Smooth muscle cell (in vitro differentiated cells): ENCODE measurements around the gene MLYCD. TPM values are rescaled to one million over a fixed set of nuclear protein-coding genes. Genes with fewer than 3 reads are reported as not detected.

Experiments
- DNase-seq: peaks from one replicate; lab custom pipeline; 2025; ENCODE audit not compliant: unreplicated experiment; lab: John Stamatoyannopoulos, UW
- H2AFZ ChIP-seq: fragments of 200-600 bp; sonication (generic); 2 replicates; pipeline ENCODE4 v1.6.0; 2016; ENCODE audit warnings: antibody characterized with exemption, low read depth, mild to moderate bottlenecking
- H3F3A ChIP-seq: fragments of 200-600 bp; sonication (generic); 2 replicates; pipeline ENCODE4 v1.6.0; 2017; ENCODE audit warnings: antibody characterized with exemption, low read depth
- H3K27ac ChIP-seq: fragments of 200-600 bp; sonication (generic); 2 replicates; pipeline ENCODE4 v1.5.1; 2016; ENCODE audit warnings: low read depth, mild to moderate bottlenecking
- H3K27me3 ChIP-seq: fragments of 200-600 bp; sonication (generic); 2 replicates; pipeline ENCODE4 v1.6.1; 2016; ENCODE audit warnings: low read depth, mild to moderate bottlenecking
- H3K36me3 ChIP-seq: fragments of 200-600 bp; sonication (generic); 2 replicates; pipeline ENCODE4 v1.5.1; 2016; ENCODE audit warnings: low read depth
- H3K4me1 ChIP-seq: fragments of 200-600 bp; sonication (generic); 2 replicates; pipeline ENCODE4 v1.5.1; 2016; ENCODE audit warnings: low read depth
- H3K4me2 ChIP-seq: fragments of 200-600 bp; sonication (generic); 2 replicates; pipeline ENCODE4 v1.6.0; 2016; ENCODE audit warnings: mild to moderate bottlenecking
- H3K4me3 ChIP-seq: fragments of 200-600 bp; sonication (generic); 2 replicates; pipeline ENCODE4 v1.5.1; 2016; ENCODE audit warnings: mild to moderate bottlenecking
- H3K79me2 ChIP-seq: fragments of 200-600 bp; sonication (generic); 2 replicates; pipeline ENCODE4 v1.6.0; 2016; ENCODE audit warnings: low read depth, mild to moderate bottlenecking
- H3K9ac ChIP-seq: fragments of 200-600 bp; sonication (generic); 2 replicates; pipeline ENCODE4 v1.6.0; 2016; ENCODE audit warnings: low read depth
- H3K9me3 ChIP-seq: fragments of 200-600 bp; sonication (generic); replicated peaks from 2 replicates; pipeline ENCODE4 v1.5.1; 2016; ENCODE audit warnings: low read depth
- H4K20me1 ChIP-seq: fragments of 200-600 bp; sonication (generic); 2 replicates; pipeline ENCODE4 v1.6.0; 2016; ENCODE audit warnings: low read depth
- WGBS: methylation state at CpG from one replicate; pipeline ENCODE4 v1.1.7; 2016; ENCODE audit warnings: low lambda C conversion rate; 5-methylcytosine and 5-hydroxymethylcytosine counted together
- polyA plus RNA-seq: library from polyadenylated mRNA; unstranded; fragments of >200 nt; fragmentation: Nextera tagmentation; extraction: Ambion mirVana; gene quantifications from 2 replicates; pipeline ENCODE4 v1.2.1, GENCODE V29; 2016
- total RNA-seq: library from RNA; depleted of rRNA; stranded (reverse); fragments of >200 nt; gene quantifications from 2 replicates; pipeline ENCODE4 v1.2.3, GENCODE V29; 2014
- TF ChIP-seq, protein P1 (sequence below): fragments of 200-600 bp; sonication (generic); IDR thresholded peaks from 2 replicates; pipeline ENCODE4 v1.5.1; 2017; ENCODE audit warnings: borderline replicate concordance, mild to moderate bottlenecking, antibody characterized with exemption; ENCODE audit not compliant: insufficient read depth, poor library complexity, severe bottlenecking

The MLYCD gene
- total and polyA plus RNA-seq, 2 experiments from 2014 or later = 1.2 to 1.6 TPM

DNA sequence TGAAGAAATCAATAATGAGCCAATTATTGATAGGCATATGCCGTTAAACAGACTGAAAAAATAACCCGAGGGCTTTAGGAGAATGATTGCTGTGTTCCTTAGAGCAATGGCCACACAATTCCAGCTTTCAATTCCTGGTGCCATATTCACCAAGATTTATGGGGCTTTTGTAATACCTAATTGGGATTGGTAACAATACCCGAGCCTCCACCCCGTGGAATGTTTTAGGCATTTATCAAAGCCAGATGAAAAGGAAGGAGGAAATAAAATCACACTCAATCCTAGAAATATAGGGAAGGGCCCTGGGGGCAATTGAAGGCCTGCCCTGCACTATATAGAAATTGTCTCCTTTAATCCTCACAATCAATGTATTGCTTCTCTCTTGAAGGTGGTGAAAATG is 42.1 kb upstream of the MLYCD start:
- H3K79me2 ChIP-seq = no peaks in the 10 kb centered on the region
- 93% methylated on average over 4 of the region's 4 CpGs for WGBS
- H4K20me1 ChIP-seq = no peaks in the 10 kb centered on the region
- H2AFZ ChIP-seq = no peak overlapping the region
- no peak overlapping the region for H3K27ac ChIP-seq
- H3K27me3 ChIP-seq = no peaks in the 10 kb centered on the region
- H3K4me2 ChIP-seq = no peak overlapping the region
- H3K36me3 ChIP-seq = no peaks in the 10 kb centered on the region
- H3K9ac ChIP-seq = no peak overlapping the region
- no peaks in the 10 kb centered on the region for H3K9me3 ChIP-seq
- TF ChIP-seq, protein P1, sequence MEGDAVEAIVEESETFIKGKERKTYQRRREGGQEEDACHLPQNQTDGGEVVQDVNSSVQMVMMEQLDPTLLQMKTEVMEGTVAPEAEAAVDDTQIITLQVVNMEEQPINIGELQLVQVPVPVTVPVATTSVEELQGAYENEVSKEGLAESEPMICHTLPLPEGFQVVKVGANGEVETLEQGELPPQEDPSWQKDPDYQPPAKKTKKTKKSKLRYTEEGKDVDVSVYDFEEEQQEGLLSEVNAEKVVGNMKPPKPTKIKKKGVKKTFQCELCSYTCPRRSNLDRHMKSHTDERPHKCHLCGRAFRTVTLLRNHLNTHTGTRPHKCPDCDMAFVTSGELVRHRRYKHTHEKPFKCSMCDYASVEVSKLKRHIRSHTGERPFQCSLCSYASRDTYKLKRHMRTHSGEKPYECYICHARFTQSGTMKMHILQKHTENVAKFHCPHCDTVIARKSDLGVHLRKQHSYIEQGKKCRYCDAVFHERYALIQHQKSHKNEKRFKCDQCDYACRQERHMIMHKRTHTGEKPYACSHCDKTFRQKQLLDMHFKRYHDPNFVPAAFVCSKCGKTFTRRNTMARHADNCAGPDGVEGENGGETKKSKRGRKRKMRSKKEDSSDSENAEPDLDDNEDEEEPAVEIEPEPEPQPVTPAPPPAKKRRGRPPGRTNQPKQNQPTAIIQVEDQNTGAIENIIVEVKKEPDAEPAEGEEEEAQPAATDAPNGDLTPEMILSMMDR = no peak
- no peak overlapping the region for H3K4me3 ChIP-seq
- no peaks in the 10 kb centered on the region for H3F3A ChIP-seq
- DNase-seq = no peak
- no peaks in the 10 kb centered on the region for H3K4me1 ChIP-seq

DNA sequence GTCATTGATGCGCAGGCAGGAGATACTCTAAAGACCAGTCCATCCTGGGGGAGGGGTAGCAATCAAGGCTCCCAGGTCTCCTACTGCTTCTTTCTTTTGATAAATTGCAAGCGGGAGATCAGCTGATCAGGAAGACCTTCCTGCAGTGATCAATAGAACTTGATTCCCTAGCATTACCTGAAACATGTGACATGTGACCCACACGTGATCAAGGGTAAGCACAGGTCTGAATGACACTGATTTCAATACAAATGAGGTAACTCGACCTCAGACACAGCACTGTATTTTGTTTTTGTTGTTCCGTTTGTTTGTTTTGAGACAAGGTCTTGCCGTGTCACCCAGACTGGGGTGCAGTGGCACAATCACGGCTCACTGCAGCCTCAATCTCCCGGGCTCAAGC is 39.6 kb upstream of the MLYCD start:
- H3K27ac ChIP-seq = no peak overlapping the region

DNA sequence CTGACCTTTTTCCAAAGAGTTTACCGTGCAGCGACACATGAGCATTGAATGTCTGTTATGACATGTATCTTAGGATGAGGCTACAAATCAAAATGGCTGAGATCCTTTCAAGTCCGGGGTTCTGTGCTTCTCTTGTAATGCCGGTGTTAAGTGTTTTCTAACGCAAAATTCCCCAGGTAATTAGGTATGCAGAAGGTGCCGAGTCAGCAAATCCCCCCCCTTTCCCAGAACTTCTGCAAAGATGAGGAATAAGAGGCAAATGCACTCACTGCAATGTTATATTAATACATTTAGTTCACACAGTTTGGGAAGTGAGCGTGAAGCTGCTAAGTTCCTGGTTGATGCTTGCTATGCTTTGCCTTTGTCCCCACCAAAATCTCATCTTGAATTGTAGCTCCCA is 36.3 kb upstream of the MLYCD start:
- H3K79me2 ChIP-seq = no peaks in the 10 kb centered on the region
- H3F3A ChIP-seq = no peaks in the 10 kb centered on the region
- H2AFZ ChIP-seq = no peak overlapping the region
- no peaks in the 10 kb centered on the region for H3K36me3 ChIP-seq
- no peak overlapping the region for H3K27ac ChIP-seq
- no peaks in the 10 kb centered on the region for H3K27me3 ChIP-seq
- H3K9ac ChIP-seq = no peak overlapping the region
- no peaks in the 10 kb centered on the region for H3K9me3 ChIP-seq
- H3K4me3 ChIP-seq = no peak overlapping the region
- WGBS = 84% methylated on average over 7 of the region's 7 CpGs
- H4K20me1 ChIP-seq = no peaks in the 10 kb centered on the region
- TF ChIP-seq, protein P1 = no peak
- DNase-seq = no peak
- H3K4me2 ChIP-seq = no peak overlapping the region
- no peaks in the 10 kb centered on the region for H3K4me1 ChIP-seq

More for the DNA sequence above, 39.6 kb upstream of the MLYCD start:
- DNase-seq = no peak
- H3K36me3 ChIP-seq = no peaks in the 10 kb centered on the region
- TF ChIP-seq, protein P1 = no peak
- H3K27me3 ChIP-seq = no peaks in the 10 kb centered on the region
- WGBS = 90% methylated on average over 8 of the region's 8 CpGs
- H3K4me3 ChIP-seq = no peak overlapping the region
- H3K9ac ChIP-seq = no peak overlapping the region
- H3F3A ChIP-seq = no peaks in the 10 kb centered on the region
- H4K20me1 ChIP-seq = no peaks in the 10 kb centered on the region
- no peak overlapping the region for H3K4me2 ChIP-seq
- no peaks in the 10 kb centered on the region for H3K9me3 ChIP-seq
- no peaks in the 10 kb centered on the region for H3K79me2 ChIP-seq
- H3K4me1 ChIP-seq = no peaks in the 10 kb centered on the region
- H2AFZ ChIP-seq = no peak overlapping the region

DNA sequence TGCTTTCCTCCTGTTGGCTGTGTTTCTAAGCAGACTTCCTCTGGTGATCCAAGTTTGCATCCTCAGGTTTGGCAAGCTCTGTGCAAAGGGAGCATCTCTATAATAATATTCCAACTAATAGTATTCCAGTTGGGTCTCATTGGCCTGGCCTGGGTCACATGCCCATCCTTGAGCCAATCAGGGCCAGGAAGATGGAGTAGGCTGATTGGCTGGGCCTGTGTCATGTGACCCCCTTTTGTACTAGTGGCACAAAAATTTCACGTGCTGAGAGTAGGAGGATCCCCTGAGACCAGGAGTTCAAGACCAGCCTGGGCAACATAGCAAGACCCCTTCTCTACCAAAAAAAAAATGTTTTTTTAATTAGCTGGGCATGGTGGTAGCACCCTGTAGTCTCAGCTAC is 35.2 kb upstream of the MLYCD start:
- no peak for DNase-seq
- no peak overlapping the region for H3K4me3 ChIP-seq
- H3K27ac ChIP-seq = no peak overlapping the region
- no peaks in the 10 kb centered on the region for H4K20me1 ChIP-seq
- no peaks in the 10 kb centered on the region for H3K9me3 ChIP-seq
- 81% methylated on average over 1 of the region's 1 CpG for WGBS
- H2AFZ ChIP-seq = no peak overlapping the region
- H3K79me2 ChIP-seq = no peaks in the 10 kb centered on the region
- TF ChIP-seq, protein P1 = no peak
- H3F3A ChIP-seq = no peaks in the 10 kb centered on the region
- H3K27me3 ChIP-seq = no peaks in the 10 kb centered on the region
- H3K9ac ChIP-seq = no peak overlapping the region
- no peak overlapping the region for H3K4me2 ChIP-seq
- H3K4me1 ChIP-seq = no peaks in the 10 kb centered on the region
- no peaks in the 10 kb centered on the region for H3K36me3 ChIP-seq
